ENCODE results near the gene TPGS1. TPM values are rescaled to one million over a fixed set of nuclear protein-coding genes. Genes with fewer than 3 reads are reported as not detected.

Gene TPGS1
- total and polyA plus RNA-seq, 2 donors from 2014 or later, result 17.9 to 23.1 TPM

- Histone ChIP-seq H3K9ac (ENCODE audit: low read length in 3 of 3) (no peak overlapping the region), H3K36me3 (ENCODE audit: control insufficient read depth in 2 of 3, insufficient read depth in 3 of 3, low read length in 3 of 3) (peaks cover 0 to 17% (median 5%) of the 10 kb centered on the region in 3 donors), H3K4me3 (ENCODE audit: low read length in 3 of 3) (no peak overlapping the region), H3K27ac (ENCODE audit: low read depth in 2 of 2, low read length in 2 of 2) (no peak overlapping the region), H3K9me3 (ENCODE audit: control insufficient read depth in 2 of 3, insufficient read depth in 1 of 3, low read length in 3 of 3) (no peaks in the 10 kb centered on the region), H3K4me1 (ENCODE audit: control insufficient read depth in 2 of 3, insufficient read depth in 2 of 3, low read depth in 1 of 3, low read length in 3 of 3) (peaks cover 0 to 17% (median 0%) of the 10 kb centered on the region in 3 donors), H3K27me3 (ENCODE audit: control insufficient read depth, insufficient read depth, low read length) (no peaks in the 10 kb centered on the region)
- no peak for FAIRE-seq
- intact Hi-C loops (cut with DNase I), result no loop called here
- DNase-seq, result peak in 1 of 5 donors; percentile 72
- TF ChIP-seq, protein P1, sequence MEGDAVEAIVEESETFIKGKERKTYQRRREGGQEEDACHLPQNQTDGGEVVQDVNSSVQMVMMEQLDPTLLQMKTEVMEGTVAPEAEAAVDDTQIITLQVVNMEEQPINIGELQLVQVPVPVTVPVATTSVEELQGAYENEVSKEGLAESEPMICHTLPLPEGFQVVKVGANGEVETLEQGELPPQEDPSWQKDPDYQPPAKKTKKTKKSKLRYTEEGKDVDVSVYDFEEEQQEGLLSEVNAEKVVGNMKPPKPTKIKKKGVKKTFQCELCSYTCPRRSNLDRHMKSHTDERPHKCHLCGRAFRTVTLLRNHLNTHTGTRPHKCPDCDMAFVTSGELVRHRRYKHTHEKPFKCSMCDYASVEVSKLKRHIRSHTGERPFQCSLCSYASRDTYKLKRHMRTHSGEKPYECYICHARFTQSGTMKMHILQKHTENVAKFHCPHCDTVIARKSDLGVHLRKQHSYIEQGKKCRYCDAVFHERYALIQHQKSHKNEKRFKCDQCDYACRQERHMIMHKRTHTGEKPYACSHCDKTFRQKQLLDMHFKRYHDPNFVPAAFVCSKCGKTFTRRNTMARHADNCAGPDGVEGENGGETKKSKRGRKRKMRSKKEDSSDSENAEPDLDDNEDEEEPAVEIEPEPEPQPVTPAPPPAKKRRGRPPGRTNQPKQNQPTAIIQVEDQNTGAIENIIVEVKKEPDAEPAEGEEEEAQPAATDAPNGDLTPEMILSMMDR (IDR thresholded peaks at IDR 0.05; ENCODE audit: borderline replicate concordance, extremely low read depth, insufficient read depth), result no peak
These were observed 29.6 kb downstream of the TPGS1 start for GRCh38 chr19:536881-537404.

- DNase-seq (peak in 1 of 5 donors; percentile 72), FAIRE-seq (no peak)
- no peak overlapping the region for H3K27ac ChIP-seq (ENCODE audit: low read depth in 2 of 2, low read length in 2 of 2)
- no peaks in the 10 kb centered on the region for H3K27me3 ChIP-seq (ENCODE audit: control insufficient read depth, insufficient read depth, low read length)
- peaks cover 0 to 9% (median 0%) of the 10 kb centered on the region in 3 donors for H3K4me1 ChIP-seq (ENCODE audit: control insufficient read depth in 2 of 3, insufficient read depth in 2 of 3, low read depth in 1 of 3, low read length in 3 of 3)
- intact Hi-C loops (cut with DNase I), result no loop called here
- H3K9ac ChIP-seq (ENCODE audit: low read length in 3 of 3), result no peak overlapping the region
- peaks cover 0 to 17% (median 5%) of the 10 kb centered on the region in 3 donors for H3K36me3 ChIP-seq (ENCODE audit: control insufficient read depth in 2 of 3, insufficient read depth in 3 of 3, low read length in 3 of 3)
- H3K4me3 ChIP-seq (ENCODE audit: low read length in 3 of 3), result no peak overlapping the region
- TF ChIP-seq, protein P1 (IDR thresholded peaks at IDR 0.05; ENCODE audit: borderline replicate concordance, extremely low read depth, insufficient read depth), result no peak
- no peaks in the 10 kb centered on the region for H3K9me3 ChIP-seq (ENCODE audit: control insufficient read depth in 2 of 3, insufficient read depth in 1 of 3, low read length in 3 of 3)
These were observed 31.5 kb downstream of the TPGS1 start for GRCh38 chr19:538641-539428.

- Histone ChIP-seq H3K27me3 (ENCODE audit: control insufficient read depth, insufficient read depth, low read length) (no peaks in the 10 kb centered on the region), H3K4me1 (ENCODE audit: control insufficient read depth in 2 of 3, insufficient read depth in 2 of 3, low read depth in 1 of 3, low read length in 3 of 3) (peaks cover 0 to 4% (median 0%) of the 10 kb centered on the region in 3 donors), H3K36me3 (ENCODE audit: control insufficient read depth in 2 of 3, insufficient read depth in 3 of 3, low read length in 3 of 3) (peaks cover 0 to 17% (median 5%) of the 10 kb centered on the region in 3 donors), H3K4me3 (ENCODE audit: low read length in 3 of 3) (no peak overlapping the region), H3K9me3 (ENCODE audit: control insufficient read depth in 2 of 3, insufficient read depth in 1 of 3, low read length in 3 of 3) (no peaks in the 10 kb centered on the region), H3K9ac (ENCODE audit: low read length in 3 of 3) (no peak overlapping the region), H3K27ac (ENCODE audit: low read depth in 2 of 2, low read length in 2 of 2) (no peak overlapping the region)
- TF ChIP-seq, protein P1 (IDR thresholded peaks at IDR 0.05; ENCODE audit: borderline replicate concordance, extremely low read depth, insufficient read depth), result no peak
- no peak for FAIRE-seq
- peak in 1 of 5 donors; percentile 69 for DNase-seq
- intact Hi-C loops (cut with DNase I), result no loop called here
These were observed 32.2 kb downstream of the TPGS1 start for GRCh38 chr19:539429-540030.

All from kidney (tissue), 14 donors.